ENCODE data around the gene PKP2.

PKP2 gene

GRCh38 chr12:32743264-32743663 lies 153.3 kb downstream of the PKP2 start:
- no peak for DNase-seq

- no peak for DNase-seq
Measured at GRCh38 chr12:32742133-32742532, 154.4 kb downstream of the PKP2 start.

Measured in right hindlimb (tissue), 1 donor.